Adipocyte (in vitro differentiated cells): ENCODE results near the gene SYCP2L.
A peak's percentile ranks its signal among the peaks of the same experiment; 100 is the strongest.

Experiments used
- DNase-seq: peaks from one replicate; pipeline ENCODE4 v3.0.0-alpha.2; 2015; ENCODE audit warnings: low read depth
- H3K27me3 ChIP-seq: replicated peaks from 2 replicates; pipeline ENCODE4 v1.7.0; 2013; ENCODE audit warnings: mild to moderate bottlenecking, low read length, moderate library complexity; ENCODE audit not compliant: control insufficient read depth, insufficient read depth
- H3K36me3 ChIP-seq: 2 replicates; pipeline ENCODE4 v1.7.0; 2013; ENCODE audit warnings: low read length, mild to moderate bottlenecking, moderate library complexity; ENCODE audit not compliant: control insufficient read depth, insufficient read depth, severe bottlenecking
- H3K4me1 ChIP-seq: 2 replicates; pipeline ENCODE4 v1.7.0; 2013; ENCODE audit warnings: mild to moderate bottlenecking, low read length, moderate library complexity; ENCODE audit not compliant: control insufficient read depth, insufficient read depth
- H3K4me3 ChIP-seq: 2 replicates; pipeline ENCODE4 v1.7.0; 2013; ENCODE audit warnings: mild to moderate bottlenecking, low read length, moderate library complexity
- H3K9ac ChIP-seq: 2 replicates; pipeline ENCODE4 v1.7.0; 2013; ENCODE audit warnings: mild to moderate bottlenecking, low read length, moderate library complexity
- H3K9me3 ChIP-seq: 2 replicates; pipeline ENCODE4 v1.7.0; 2013; ENCODE audit warnings: mild to moderate bottlenecking, low read length, moderate library complexity; ENCODE audit not compliant: control insufficient read depth

Gene SYCP2L

GRCh38 chr6:11008821-11009220 is 122.0 kb downstream of the SYCP2L start:
- Histone ChIP-seq H3K9ac (no peak overlapping the region), H3K9me3 (no peaks in the 10 kb centered on the region), H3K4me1 (peaks cover 24% of the 10 kb centered on the region), H3K36me3 (no peaks in the 10 kb centered on the region), H3K27me3 (no peaks in the 10 kb centered on the region), H3K4me3 (peak overlapping the region; percentile 10)
- peak; percentile 63 for DNase-seq

- H3K9ac ChIP-seq: no peak overlapping the region
- H3K9me3 ChIP-seq: no peaks in the 10 kb centered on the region
- no peaks in the 10 kb centered on the region for H3K36me3 ChIP-seq
- peaks cover 24% of the 10 kb centered on the region for H3K4me1 ChIP-seq
- H3K27me3 ChIP-seq: no peaks in the 10 kb centered on the region
- H3K4me3 ChIP-seq: peak overlapping the region; percentile 10
- DNase-seq: no peak
Measured at GRCh38 chr6:11009353-11009752, 122.5 kb downstream of the SYCP2L start.

GRCh38 chr6:11011787-11012234 is 125.0 kb downstream of the SYCP2L start:
- no peaks in the 10 kb centered on the region for H3K27me3 ChIP-seq
- H3K4me3 ChIP-seq: no peak overlapping the region
- no peaks in the 10 kb centered on the region for H3K9me3 ChIP-seq
- no peaks in the 10 kb centered on the region for H3K36me3 ChIP-seq
- no peak overlapping the region for H3K9ac ChIP-seq
- peaks cover 24% of the 10 kb centered on the region for H3K4me1 ChIP-seq
- DNase-seq: no peak

- peaks cover 24% of the 10 kb centered on the region for H3K4me1 ChIP-seq
- no peak overlapping the region for H3K9ac ChIP-seq
- DNase-seq: no peak
- H3K27me3 ChIP-seq: no peaks in the 10 kb centered on the region
- no peaks in the 10 kb centered on the region for H3K36me3 ChIP-seq
- no peak overlapping the region for H3K4me3 ChIP-seq
- no peaks in the 10 kb centered on the region for H3K9me3 ChIP-seq
Measured at GRCh38 chr6:11012295-11012754, 125.5 kb downstream of the SYCP2L start.

GRCh38 chr6:11012976-11013720 is 126.3 kb downstream of the SYCP2L start:
- Histone ChIP-seq H3K4me3 (no peak overlapping the region), H3K27me3 (no peaks in the 10 kb centered on the region), H3K9ac (no peak overlapping the region), H3K9me3 (no peaks in the 10 kb centered on the region), H3K4me1 (peaks cover 22% of the 10 kb centered on the region), H3K36me3 (no peaks in the 10 kb centered on the region)
- DNase-seq: no peak

- Histone ChIP-seq H3K36me3 (no peaks in the 10 kb centered on the region), H3K4me1 (peaks cover 17% of the 10 kb centered on the region), H3K9ac (no peak overlapping the region), H3K4me3 (no peak overlapping the region), H3K9me3 (no peaks in the 10 kb centered on the region), H3K27me3 (no peaks in the 10 kb centered on the region)
- no peak for DNase-seq
Measured at GRCh38 chr6:11013721-11014070, 126.8 kb downstream of the SYCP2L start.

- no peaks in the 10 kb centered on the region for H3K9me3 ChIP-seq
- H3K4me1 ChIP-seq: peaks cover 8% of the 10 kb centered on the region
- no peaks in the 10 kb centered on the region for H3K27me3 ChIP-seq
- no peaks in the 10 kb centered on the region for H3K36me3 ChIP-seq
- no peak overlapping the region for H3K9ac ChIP-seq
- DNase-seq: no peak
- no peak overlapping the region for H3K4me3 ChIP-seq
Measured at GRCh38 chr6:11015102-11015501, 128.2 kb downstream of the SYCP2L start.

- Histone ChIP-seq H3K27me3 (no peaks in the 10 kb centered on the region), H3K4me3 (no peak overlapping the region), H3K4me1 (peaks cover 18% of the 10 kb centered on the region), H3K9me3 (no peaks in the 10 kb centered on the region), H3K9ac (no peak overlapping the region), H3K36me3 (no peaks in the 10 kb centered on the region)
- DNase-seq: no peak
Measured at GRCh38 chr6:11016452-11016851, 129.6 kb downstream of the SYCP2L start.

- no peaks in the 10 kb centered on the region for H3K9me3 ChIP-seq
- no peaks in the 10 kb centered on the region for H3K36me3 ChIP-seq
- no peak overlapping the region for H3K9ac ChIP-seq
- no peak overlapping the region for H3K4me3 ChIP-seq
- DNase-seq: no peak
- no peaks in the 10 kb centered on the region for H3K27me3 ChIP-seq
- peaks cover 16% of the 10 kb centered on the region for H3K4me1 ChIP-seq
Measured at GRCh38 chr6:11017090-11017489, 130.2 kb downstream of the SYCP2L start.

GRCh38 chr6:11018225-11018624 is 131.4 kb downstream of the SYCP2L start:
- no peak overlapping the region for H3K9ac ChIP-seq
- DNase-seq: no peak
- peaks cover 15% of the 10 kb centered on the region for H3K4me1 ChIP-seq
- no peaks in the 10 kb centered on the region for H3K36me3 ChIP-seq
- no peak overlapping the region for H3K4me3 ChIP-seq
- H3K9me3 ChIP-seq: no peaks in the 10 kb centered on the region
- no peaks in the 10 kb centered on the region for H3K27me3 ChIP-seq

GRCh38 chr6:11021003-11021402 is 134.2 kb downstream of the SYCP2L start:
- Histone ChIP-seq H3K36me3 (no peaks in the 10 kb centered on the region), H3K9me3 (no peaks in the 10 kb centered on the region), H3K27me3 (no peaks in the 10 kb centered on the region), H3K9ac (no peak overlapping the region), H3K4me3 (no peak overlapping the region), H3K4me1 (peaks cover 20% of the 10 kb centered on the region)
- no peak for DNase-seq

GRCh38 chr6:11021714-11022113 is 134.9 kb downstream of the SYCP2L start:
- Histone ChIP-seq H3K9me3 (no peaks in the 10 kb centered on the region), H3K4me1 (peaks cover 20% of the 10 kb centered on the region), H3K27me3 (no peaks in the 10 kb centered on the region), H3K4me3 (no peak overlapping the region), H3K36me3 (no peaks in the 10 kb centered on the region), H3K9ac (no peak overlapping the region)
- no peak for DNase-seq
